Measurements from ENCODE around the gene TMEM92. TPM values are rescaled to one million over a fixed set of nuclear protein-coding genes. Genes with fewer than 3 reads are reported as not detected.

Gene TMEM92
- total and polyA plus RNA-seq, 10 of the 15 experiments (the other 5 are each of a cell fraction or from before 2014, with no cell fraction given) = 0.11 to 1.2 (median 0.32) TPM

GRCh38 chr17:50225701-50226240, 48.5 kb upstream of the TMEM92 start:
- RAD21 ChIA-PET (ENCODE audit: unreplicated experiment) = no interaction called here
- DNase-seq (ENCODE audit: low read depth, low spot score) (no peak), FAIRE-seq (no peak), ATAC-seq (no peak)
- Histone ChIP-seq H3K9ac (ENCODE audit: control insufficient read depth, insufficient read depth, low read length) (no peak overlapping the region), H3K4me2 (ENCODE audit: control insufficient read depth, insufficient read depth) (no peak overlapping the region), H4K20me1 (ENCODE audit: control insufficient read depth, insufficient read depth) (no peaks in the 10 kb centered on the region), H3K27ac (ENCODE audit: control insufficient read depth, insufficient read depth) (no peak overlapping the region), H3K27me3 (replicated peaks in 1 of 2; ENCODE audit: control insufficient read depth in 2 of 2, insufficient read depth in 2 of 2, low read length in 1 of 2) (no peaks in the 10 kb centered on the region), H3K9me3 (replicated peaks; ENCODE audit: control insufficient read depth, insufficient read depth, low read length) (no peaks in the 10 kb centered on the region; the same call in 1 of the 3 replicates), H2AFZ (ENCODE audit: control insufficient read depth, low read depth, low read length) (no peak overlapping the region), H3K4me1 (ENCODE audit: control insufficient read depth, insufficient read depth, low read length) (peaks cover 6% of the 10 kb centered on the region), H3K79me2 (ENCODE audit: control insufficient read depth, insufficient read depth, low read length) (no peaks in the 10 kb centered on the region), H3K4me3 (no peak overlapping the region), H3K36me3 (ENCODE audit: control insufficient read depth in 2 of 2, insufficient read depth in 2 of 2, low read length in 1 of 2) (no peaks in the 10 kb centered on the region)
- POLR2A ChIA-PET = no interaction called here
- WGBS (ENCODE audit: insufficient coverage, insufficient replicate concordance, low lambda C conversion rate, missing lambda C conversion rate) = 16% methylated on average over 3 of the region's 3 CpGs
- SMC1A ChIA-PET (ENCODE audit: uncharacterized antibody, unreplicated experiment) = no interaction called here
- in situ Hi-C loops (cut with MboI) (no loop called here), intact Hi-C loops (cut with micrococcal nuclease; ENCODE audit: unreplicated experiment) (no loop called here)
- BruUV-seq (replicated peaks) = no TSS peak
- CTCF ChIA-PET = interaction anchor here (0.8 kb wide), 1 partner anchor 136 kb away, joined by 3 read pairs; no protein-coding TSS in a partner anchor
- TF ChIP-seq HDAC6 (IDR thresholded peaks at IDR 0.05; ENCODE audit: unreplicated experiment) (no peak), PRDM15 (CRISPR knock-in tag; IDR thresholded peaks at IDR 0.05) (no peak), ZBTB4 (CRISPR knock-in tag; IDR thresholded peaks at IDR 0.05) (no peak), E4F1 (IDR thresholded peaks at IDR 0.05; ENCODE audit: borderline replicate concordance, partially characterized antibody) (no peak), MEF2A (IDR thresholded peaks at IDR 0.05; ENCODE audit: insufficient read depth, low read depth, low read length) (no peak), CREB1 (IDR thresholded peaks at IDR 0.05; ENCODE audit: low read depth) (no peak), EGR1 (IDR thresholded peaks at IDR 0.05; ENCODE audit: borderline replicate concordance in 1 of 2, low read depth in 2 of 2, low read length in 2 of 2) (no peak), STAT3 (IDR thresholded peaks at IDR 0.05; ENCODE audit: low read depth, low read length) (no peak), GATAD2B (conservative IDR thresholded peaks at IDR 0.05; ENCODE audit: low read depth) (no peak), ZNF622 (IDR thresholded peaks at IDR 0.05) (no peak), SMAD1 (IDR thresholded peaks at IDR 0.05; ENCODE audit: low read depth, partially characterized antibody) (no peak), NFYB (IDR thresholded peaks at IDR 0.05; ENCODE audit: insufficient read depth, low read depth, low read length) (no peak), RB1 (IDR thresholded peaks at IDR 0.05; ENCODE audit: borderline replicate concordance) (no peak), ZNF217 (IDR thresholded peaks at IDR 0.05) (no peak), RUNX3 (IDR thresholded peaks at IDR 0.05; ENCODE audit: low read length) (no peak), MXI1 (IDR thresholded peaks at IDR 0.05; ENCODE audit: low read depth, low read length) (no peak)

Data from GM12878 (cell line).